ENCODE measurements around the gene TSPAN9.

- no peak for TF ChIP-seq CTCF (IDR thresholded peaks at IDR 0.05; ENCODE audit: low read depth, low read length, missing input control)
- no peak for TF ChIP-seq TAF1 (conservative IDR thresholded peaks at IDR 0.05)
- no peak for TF ChIP-seq YY1 (IDR thresholded peaks at IDR 0.05)
- TF ChIP-seq RAD21 (IDR thresholded peaks at IDR 0.05), result no peak
- no peak for TF ChIP-seq MAX (IDR thresholded peaks at IDR 0.05)
- no peak for TF ChIP-seq RXRA (IDR thresholded peaks at IDR 0.05)
- no peak for TF ChIP-seq ZBTB33 (IDR thresholded peaks at IDR 0.05)
- TF ChIP-seq SP1 (IDR thresholded peaks at IDR 0.05), result no peak
- TF ChIP-seq GABPA (IDR thresholded peaks at IDR 0.05 in 1 of 2, conservative IDR thresholded peaks at IDR 0.05 in 1 of 2), result no peak
Observed at GRCh38 chr12:3295225-3295624, 218.0 kb downstream of the TSPAN9 start.

Data from liver (tissue), 3 donors.